ENCODE data around the gene ACBD3. TPM values are rescaled to one million over a fixed set of nuclear protein-coding genes. Genes with fewer than 3 reads are reported as not detected.

Gene ACBD3
- total RNA-seq, 2 donors from 2014 or later: 27.0 to 34.3 TPM

DNA sequence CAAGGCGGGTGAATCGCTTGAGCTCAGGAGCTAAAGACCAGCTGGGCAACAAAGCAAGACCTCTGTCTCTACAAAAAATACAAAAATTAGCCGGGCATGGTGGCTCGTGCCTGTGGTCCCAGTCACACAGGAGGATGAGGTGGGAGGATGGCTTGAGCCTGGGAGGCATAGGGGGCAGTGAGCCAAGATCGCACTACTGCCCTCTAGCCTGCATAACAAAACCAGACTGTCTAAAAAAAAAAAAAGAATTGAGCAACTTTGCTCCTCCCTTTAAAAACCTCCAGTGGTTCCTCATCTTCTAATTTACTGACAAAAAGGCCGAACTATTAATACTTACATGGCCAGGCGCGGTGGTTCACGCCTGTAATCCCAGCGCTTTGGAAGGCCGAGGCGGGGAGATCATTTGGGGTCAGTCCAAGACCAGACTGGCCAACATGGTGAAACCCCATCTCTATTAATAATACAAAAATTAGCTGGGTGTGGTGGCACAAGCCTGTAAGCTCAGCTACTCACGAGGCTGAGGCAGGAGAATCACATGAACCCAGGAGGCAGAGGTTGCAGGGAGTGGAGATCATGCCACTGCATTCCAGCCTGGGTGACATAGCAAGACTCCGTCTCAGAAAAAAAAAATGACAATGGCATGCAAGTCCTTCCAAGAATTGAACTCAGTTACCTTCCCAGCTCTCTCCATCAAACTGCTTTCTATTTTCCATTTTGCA lies 4.4 kb downstream of the ACBD3 start:
- whole genome bisulfite sequencing, 2 donors: 68 to 72% methylated on average over 14 of the region's 14 CpGs
- no peaks in the 10 kb centered on the region for H3K27me3 ChIP-seq
- H3K9me3 ChIP-seq: no peaks in the 10 kb centered on the region
- peaks cover 49% of the 10 kb centered on the region for H3K4me1 ChIP-seq
- peak in 6 of 7 experiments; percentile 28 to 61 (median 40) for TF ChIP-seq CTCF (IDR thresholded peaks at IDR 0.05)
- TF ChIP-seq POLR2A (IDR thresholded peaks at IDR 0.05): no peak
- DNase-seq: peak; percentile 53 to 73 (median 56)
- ATAC-seq: no peak
- H3K27ac ChIP-seq: peak overlapping the region in 2 of 4 donors; percentile 6 to 48
- H3K4me3 ChIP-seq: no peak overlapping the region
- intact Hi-C loops (cut with DNase I): no loop called here
- H3K36me3 ChIP-seq (replicated peaks in 1 of 2; ENCODE audit: insufficient read depth in 1 of 2, low read depth in 2 of 2): no peaks in the 10 kb centered on the region

GRCh38 chr1:226176870-226177269 lies 9.7 kb downstream of the ACBD3 start:
- DNase-seq (no peak), ATAC-seq (no peak)
- TF ChIP-seq POLR2A (IDR thresholded peaks at IDR 0.05) (no peak), CTCF (IDR thresholded peaks at IDR 0.05) (no peak)
- no peaks in the 10 kb centered on the region for H3K36me3 ChIP-seq (replicated peaks in 1 of 2; ENCODE audit: insufficient read depth in 1 of 2, low read depth in 2 of 2)
- H3K27me3 ChIP-seq: no peaks in the 10 kb centered on the region
- H3K4me1 ChIP-seq: peaks cover 12% of the 10 kb centered on the region
- intact Hi-C loops (cut with DNase I): no loop called here
- no peak overlapping the region for H3K4me3 ChIP-seq
- no peak overlapping the region for H3K27ac ChIP-seq
- no peaks in the 10 kb centered on the region for H3K9me3 ChIP-seq
- 81 to 82% methylated on average over 8 of the region's 8 CpGs for WGBS, 2 donors

- TF ChIP-seq POLR2A (IDR thresholded peaks at IDR 0.05): no peak
- no peak for TF ChIP-seq CTCF (IDR thresholded peaks at IDR 0.05)
- no peaks in the 10 kb centered on the region for H3K36me3 ChIP-seq (replicated peaks in 1 of 2; ENCODE audit: insufficient read depth in 1 of 2, low read depth in 2 of 2)
- no peak for ATAC-seq
These were observed 14.0 kb downstream of the ACBD3 start for GRCh38 chr1:226172589-226172988.

GRCh38 chr1:226166341-226166740 lies 20.2 kb downstream of the ACBD3 start:
- Histone ChIP-seq H3K9me3 (no peaks in the 10 kb centered on the region), H3K4me3 (no peak overlapping the region), H3K27me3 (no peaks in the 10 kb centered on the region), H3K4me1 (peaks cover 39% of the 10 kb centered on the region), H3K27ac (no peak overlapping the region), H3K36me3 (replicated peaks in 1 of 2; ENCODE audit: insufficient read depth in 1 of 2, low read depth in 2 of 2) (peaks cover 0 to 9% of the 10 kb centered on the region in 2 donors)
- DNase-seq (no peak), ATAC-seq (no peak)
- intact Hi-C loops (cut with DNase I): no loop called here
- TF ChIP-seq CTCF (IDR thresholded peaks at IDR 0.05): no peak
- no peak for TF ChIP-seq POLR2A (IDR thresholded peaks at IDR 0.05)
- WGBS, 2 donors: 79 to 81% methylated on average over 9 of the region's 9 CpGs

More at GRCh38 chr1:226172589-226172988, 14.0 kb downstream of the ACBD3 start:
- Histone ChIP-seq H3K4me1 (peaks cover 6% of the 10 kb centered on the region), H3K27me3 (no peaks in the 10 kb centered on the region), H3K9me3 (no peaks in the 10 kb centered on the region), H3K4me3 (no peak overlapping the region), H3K27ac (no peak overlapping the region)
- intact Hi-C loops (cut with DNase I): no loop called here
- no peak for DNase-seq
- 88 to 90% methylated on average over 5 of the region's 5 CpGs for WGBS, 2 donors

- H3K27me3 ChIP-seq: no peaks in the 10 kb centered on the region
- peak overlapping the region in 1 of 4 donors; percentile 26 for H3K27ac ChIP-seq
- TF ChIP-seq POLR2A (IDR thresholded peaks at IDR 0.05) (no peak), CTCF (IDR thresholded peaks at IDR 0.05) (no peak)
- H3K4me1 ChIP-seq: peaks cover 39% of the 10 kb centered on the region
- no peaks in the 10 kb centered on the region for H3K9me3 ChIP-seq
- ATAC-seq (no peak), DNase-seq (no peak)
- no peak overlapping the region for H3K4me3 ChIP-seq
- intact Hi-C loops (cut with DNase I): no loop called here
- peaks cover 7 to 17% of the 10 kb centered on the region in 2 donors for H3K36me3 ChIP-seq (replicated peaks in 1 of 2; ENCODE audit: insufficient read depth in 1 of 2, low read depth in 2 of 2)
- WGBS, 2 donors: 56 to 66% methylated on average over 1 of the region's 1 CpG
These were observed 22.4 kb downstream of the ACBD3 start for GRCh38 chr1:226164154-226164553.

Measured in body of pancreas (tissue), 4 donors.